Measurements from ENCODE around the gene GABPA. TPM values are rescaled to one million over a fixed set of nuclear protein-coding genes. Genes with fewer than 3 reads are reported as not detected.

The GABPA gene
- total RNA-seq, 2 experiments from 2014 or later: 21.9 to 33.2 TPM

DNA sequence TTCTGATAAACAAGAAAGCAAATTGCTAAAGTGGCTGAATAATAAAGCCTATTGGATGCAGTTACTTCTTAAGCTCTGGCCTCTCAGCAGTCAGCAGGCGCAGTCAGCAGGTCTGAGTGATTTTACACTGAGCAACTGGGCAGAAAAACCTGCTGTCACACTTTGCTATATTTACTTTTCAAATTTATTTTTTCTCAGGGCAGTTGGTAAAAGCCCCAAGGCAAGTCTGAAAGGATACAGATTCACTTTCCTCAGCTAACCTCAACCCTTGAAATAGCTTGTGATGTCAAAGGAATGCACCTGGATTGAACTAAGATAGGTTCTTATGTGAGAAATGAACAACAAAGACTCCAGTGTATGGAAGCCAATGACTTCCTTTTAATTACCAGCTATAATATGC, 34.0 kb upstream of the GABPA start:
- no peaks in the 10 kb centered on the region for H3K36me3 ChIP-seq (ENCODE audit: insufficient read depth, low read length)
- CTCF ChIA-PET (ENCODE audit: unreplicated experiment): no interaction called here
- H2AFZ ChIP-seq (ENCODE audit: low read length): no peak overlapping the region
- H3K4me1 ChIP-seq (ENCODE audit: insufficient read depth, low read length, poor library complexity, severe bottlenecking): no peaks in the 10 kb centered on the region
- intact Hi-C loops (cut with micrococcal nuclease; ENCODE audit: unreplicated experiment): no loop called here
- H3K4me3 ChIP-seq (ENCODE audit: low read depth, low read length, poor library complexity, severe bottlenecking): no peak overlapping the region
- no peaks in the 10 kb centered on the region for H3K9me3 ChIP-seq (ENCODE audit: low read length)
- H4K20me1 ChIP-seq (ENCODE audit: insufficient read depth, low read length): no peaks in the 10 kb centered on the region
- H3K9me2 ChIP-seq (ENCODE audit: insufficient read depth, low read length): no peaks in the 10 kb centered on the region
- no peak overlapping the region for H3K27ac ChIP-seq (ENCODE audit: low read depth, low read length, poor library complexity, severe bottlenecking)
- POLR2A ChIA-PET: interaction anchor here (0.7 to 1.6 kb wide), 4 partner anchors 16 to 75 kb away, joined by 3 to 5 read pairs (median 3); no protein-coding TSS in a partner anchor
- H3K79me2 ChIP-seq (ENCODE audit: insufficient read depth, low read depth, low read length): no peaks in the 10 kb centered on the region
- no peak for DNase-seq (ENCODE audit: low spot score)
- no TSS peak for BruUV-seq (replicated peaks)
- TF ChIP-seq EZH2phosphoT487 (IDR thresholded peaks at IDR 0.05; ENCODE audit: borderline replicate concordance, low read depth, low read length) (no peak), CTCF (conservative IDR thresholded peaks at IDR 0.05; ENCODE audit: low read length) (no peak)
- H3K4me2 ChIP-seq (ENCODE audit: low read length): no peak overlapping the region

DNA sequence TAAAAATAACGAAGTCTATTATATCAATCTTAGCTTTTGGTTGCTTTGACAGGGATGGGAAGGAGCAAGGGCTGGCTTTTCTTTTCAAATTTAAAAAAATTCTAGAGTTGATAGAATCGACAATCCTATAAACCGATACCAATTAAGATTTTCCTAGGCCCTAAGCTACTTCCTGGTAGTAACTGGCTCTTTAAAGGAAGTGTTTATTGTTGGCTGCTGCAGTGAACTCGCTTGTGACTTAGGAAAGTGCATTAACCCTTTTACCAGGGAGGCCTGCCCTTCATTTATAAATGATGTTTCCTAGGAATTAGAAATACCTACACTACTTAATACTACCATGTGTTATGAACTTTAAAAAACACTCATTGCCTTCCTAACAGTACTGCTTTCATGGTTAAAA, 33.2 kb upstream of the GABPA start:
- H2AFZ ChIP-seq (ENCODE audit: low read length): no peak overlapping the region
- no peaks in the 10 kb centered on the region for H3K9me3 ChIP-seq (ENCODE audit: low read length)
- TF ChIP-seq CTCF (conservative IDR thresholded peaks at IDR 0.05; ENCODE audit: low read length) (no peak), EZH2phosphoT487 (IDR thresholded peaks at IDR 0.05; ENCODE audit: borderline replicate concordance, low read depth, low read length) (no peak)
- H3K4me1 ChIP-seq (ENCODE audit: insufficient read depth, low read length, poor library complexity, severe bottlenecking): no peaks in the 10 kb centered on the region
- POLR2A ChIA-PET: interaction anchor here (1.6 kb wide), 1 partner anchor 15 kb away, joined by 5 read pairs; no protein-coding TSS in a partner anchor
- no peak for DNase-seq (ENCODE audit: low spot score)
- CTCF ChIA-PET (ENCODE audit: unreplicated experiment): no interaction called here
- H4K20me1 ChIP-seq (ENCODE audit: insufficient read depth, low read length): no peaks in the 10 kb centered on the region
- intact Hi-C loops (cut with micrococcal nuclease; ENCODE audit: unreplicated experiment): no loop called here
- no peaks in the 10 kb centered on the region for H3K79me2 ChIP-seq (ENCODE audit: insufficient read depth, low read depth, low read length)
- H3K4me2 ChIP-seq (ENCODE audit: low read length): no peak overlapping the region
- no peaks in the 10 kb centered on the region for H3K36me3 ChIP-seq (ENCODE audit: insufficient read depth, low read length)
- no peak overlapping the region for H3K27ac ChIP-seq (ENCODE audit: low read depth, low read length, poor library complexity, severe bottlenecking)
- H3K4me3 ChIP-seq (ENCODE audit: low read depth, low read length, poor library complexity, severe bottlenecking): no peak overlapping the region
- BruUV-seq (replicated peaks): no TSS peak
- no peaks in the 10 kb centered on the region for H3K9me2 ChIP-seq (ENCODE audit: insufficient read depth, low read length)

GRCh38 chr21:25708467-25709065, 26.2 kb upstream of the GABPA start:
- ChIA-PET CTCF (ENCODE audit: unreplicated experiment) (no interaction called here), POLR2A (interaction anchor here (0.6 to 1.6 kb wide), 3 partner anchors 12 to 101 kb away, joined by 3 to 4 read pairs (median 3); no protein-coding TSS in a partner anchor)
- Histone ChIP-seq H3K4me2 (ENCODE audit: low read length) (no peak overlapping the region), H3K4me3 (ENCODE audit: low read depth, low read length, poor library complexity, severe bottlenecking) (no peak overlapping the region), H3K4me1 (ENCODE audit: insufficient read depth, low read length, poor library complexity, severe bottlenecking) (no peaks in the 10 kb centered on the region), H2AFZ (ENCODE audit: low read length) (no peak overlapping the region), H4K20me1 (ENCODE audit: insufficient read depth, low read length) (no peaks in the 10 kb centered on the region), H3K79me2 (ENCODE audit: insufficient read depth, low read depth, low read length) (no peaks in the 10 kb centered on the region), H3K27ac (ENCODE audit: low read depth, low read length, poor library complexity, severe bottlenecking) (no peak overlapping the region), H3K9me2 (ENCODE audit: insufficient read depth, low read length) (no peaks in the 10 kb centered on the region), H3K9me3 (ENCODE audit: low read length) (no peaks in the 10 kb centered on the region), H3K36me3 (ENCODE audit: insufficient read depth, low read length) (no peaks in the 10 kb centered on the region)
- DNase-seq (ENCODE audit: low spot score): peak; percentile 60
- intact Hi-C loops (cut with micrococcal nuclease; ENCODE audit: unreplicated experiment): loop anchor here (1.0 to 5.0 kb wide), 2 partner anchors 94 to 100 kb away; no protein-coding TSS in a partner anchor
- BruUV-seq (replicated peaks): no TSS peak
- TF ChIP-seq EZH2phosphoT487 (IDR thresholded peaks at IDR 0.05; ENCODE audit: borderline replicate concordance, low read depth, low read length) (no peak), CTCF (conservative IDR thresholded peaks at IDR 0.05; ENCODE audit: low read length) (peak; percentile 95)
